NCI-H345 treated with DMSO at 0.1 percent for 48 hours (cell line): Measurements from ENCODE around the gene DOHH.

Experiments
- DNase-seq: peaks from one replicate; lab custom pipeline; 2025; ENCODE audit not compliant: unreplicated experiment; lab: John Stamatoyannopoulos, UW

DOHH gene

DNA sequence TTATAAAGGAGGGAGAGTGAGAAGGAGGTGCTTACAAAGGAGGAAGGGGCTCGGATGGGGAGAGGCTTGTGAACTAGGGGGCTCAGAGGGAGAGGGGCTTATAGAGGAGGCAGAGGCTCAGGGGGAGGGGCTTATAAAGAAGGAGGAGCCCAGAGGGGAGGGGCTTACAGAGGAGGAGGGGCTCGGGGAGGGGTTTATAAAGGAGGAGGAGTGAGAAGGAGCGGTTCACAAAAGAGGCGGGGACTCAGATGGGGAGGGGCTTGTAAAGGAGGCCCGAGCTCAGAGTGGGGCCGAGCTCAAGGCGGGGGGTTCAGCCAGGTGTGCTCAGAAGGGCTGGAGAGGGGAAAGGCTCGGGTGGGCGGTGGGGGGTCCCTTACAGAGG, 20.6 kb downstream of the DOHH start:
- DNase-seq: no peak

DNA sequence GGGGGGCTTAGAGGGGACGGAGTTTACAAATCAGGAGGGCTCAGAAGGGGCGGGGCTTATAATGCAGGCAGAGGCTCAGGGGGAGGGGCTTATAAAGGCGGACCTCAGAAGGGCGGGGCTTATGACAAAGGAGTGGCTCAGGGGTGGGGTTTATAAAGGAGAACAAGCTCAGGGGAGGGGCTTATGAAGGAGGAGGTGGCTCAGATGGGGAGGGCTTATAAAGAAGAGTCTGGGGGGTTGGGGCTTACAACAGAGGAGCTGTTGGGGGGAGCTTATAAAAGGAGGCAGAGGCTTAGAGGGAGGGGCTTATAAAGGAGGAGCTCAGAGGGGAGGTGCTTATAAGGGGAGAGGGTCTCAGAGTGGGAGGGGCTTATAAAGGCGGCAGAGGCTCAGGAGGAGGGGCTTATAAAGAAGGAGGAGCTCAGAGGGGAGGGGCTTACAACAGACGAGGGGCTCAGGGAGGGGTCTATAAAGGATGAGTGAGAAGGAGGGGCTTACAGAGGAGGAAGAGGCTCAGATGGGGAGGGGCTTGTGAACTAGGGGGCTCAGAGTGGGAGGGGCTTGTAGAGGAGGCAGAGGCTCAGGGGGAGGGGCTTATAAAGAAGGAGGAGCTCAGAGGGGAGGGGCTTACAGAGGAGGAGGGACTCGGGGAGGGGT, 21.2 kb downstream of the DOHH start:
- no peak for DNase-seq

DNA sequence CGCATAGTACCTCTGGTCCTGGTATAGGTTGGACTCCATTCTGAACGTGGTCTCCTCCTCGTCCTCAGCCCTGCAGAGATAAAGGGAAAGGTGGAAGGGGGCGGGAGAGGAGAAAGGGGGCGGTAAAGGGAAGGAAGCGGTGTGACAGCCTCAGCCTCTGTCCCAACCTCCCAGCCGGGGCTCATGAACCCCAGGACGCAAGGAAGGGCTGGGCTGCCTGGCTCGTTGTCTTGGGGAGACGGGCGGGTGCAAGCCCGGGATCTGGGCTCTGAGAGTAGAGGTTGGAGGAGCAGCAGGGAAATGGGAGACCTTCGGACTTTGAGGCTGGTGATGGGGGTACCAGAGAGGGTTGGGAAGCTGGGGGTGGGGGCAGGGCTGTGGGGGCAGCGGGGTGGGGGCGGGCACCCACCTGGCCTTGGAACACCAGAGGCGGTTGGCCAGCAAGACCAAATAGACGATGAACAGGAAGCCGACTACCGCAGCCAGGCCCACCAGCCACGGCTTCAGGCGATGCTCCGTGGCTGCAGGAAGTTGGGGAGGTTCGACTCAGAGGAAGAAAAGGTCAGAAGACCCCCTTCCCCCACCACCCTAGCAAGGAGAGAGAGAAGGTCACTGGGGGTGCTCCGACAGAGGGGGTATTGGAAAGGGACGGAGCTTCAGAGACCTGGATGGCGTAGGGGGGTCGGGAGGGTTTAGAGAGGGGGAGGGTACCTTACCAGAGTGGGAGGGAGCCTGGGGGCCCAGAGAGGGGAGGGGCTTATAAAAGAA, 21.9 kb downstream of the DOHH start:
- no peak for DNase-seq

DNA sequence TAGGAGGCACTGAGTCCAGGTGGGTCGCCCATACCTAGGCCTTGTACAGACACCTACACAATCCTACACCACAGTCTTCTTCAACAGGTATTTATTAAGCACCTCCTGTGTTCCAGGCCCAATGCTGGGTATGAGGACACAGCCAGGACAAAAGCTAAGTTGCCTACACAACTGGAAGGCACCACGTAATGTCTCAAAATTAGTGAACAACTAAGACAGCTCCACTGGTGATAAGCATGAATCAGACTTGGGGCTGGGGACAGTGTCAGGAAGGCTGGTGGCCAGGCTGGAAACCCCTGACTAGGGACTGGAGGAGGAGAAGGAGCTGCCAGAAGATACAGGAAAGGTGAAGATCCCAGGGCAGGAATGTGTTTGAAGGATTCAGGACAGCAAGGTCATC, 22.5 kb downstream of the DOHH start:
- DNase-seq: no peak

DNA sequence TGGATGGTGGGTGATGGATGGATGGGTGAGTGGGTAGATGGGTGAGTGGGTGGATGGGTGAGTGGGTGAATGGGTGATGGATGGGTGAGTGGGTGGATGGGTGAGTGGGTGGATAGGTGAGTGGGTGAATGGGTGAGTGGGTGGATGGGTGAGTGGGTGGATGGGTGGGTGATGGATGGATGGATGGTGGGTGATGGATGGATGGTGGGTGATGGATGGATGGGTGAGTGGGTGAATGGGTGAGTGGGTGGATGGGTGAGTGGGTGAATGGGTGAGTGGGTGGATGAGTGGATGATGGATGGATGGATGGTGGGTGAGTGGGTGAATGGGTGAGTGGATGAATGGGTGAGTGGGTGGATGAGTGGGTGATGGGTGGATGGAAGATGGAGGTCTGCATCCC, 23.0 kb downstream of the DOHH start:
- DNase-seq: no peak

DNA sequence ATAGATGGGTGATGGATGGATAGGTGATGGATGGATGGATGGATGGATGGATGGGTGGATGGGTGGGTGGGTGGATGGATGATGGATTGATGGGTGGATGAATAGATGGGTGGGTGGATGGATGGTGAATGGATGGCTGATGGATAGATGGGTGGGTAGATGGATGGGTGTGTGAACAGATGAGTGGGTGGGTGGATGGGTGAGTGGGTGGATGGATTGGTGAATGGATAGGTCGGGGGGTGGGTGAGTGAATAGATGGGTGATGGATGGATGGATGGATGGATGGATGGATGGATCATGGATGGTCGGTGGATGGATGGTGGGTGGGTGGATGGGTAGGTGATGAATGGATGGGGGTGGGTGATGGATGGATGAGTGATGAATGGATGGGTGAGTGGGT, 23.6 kb downstream of the DOHH start:
- no peak for DNase-seq

DNA sequence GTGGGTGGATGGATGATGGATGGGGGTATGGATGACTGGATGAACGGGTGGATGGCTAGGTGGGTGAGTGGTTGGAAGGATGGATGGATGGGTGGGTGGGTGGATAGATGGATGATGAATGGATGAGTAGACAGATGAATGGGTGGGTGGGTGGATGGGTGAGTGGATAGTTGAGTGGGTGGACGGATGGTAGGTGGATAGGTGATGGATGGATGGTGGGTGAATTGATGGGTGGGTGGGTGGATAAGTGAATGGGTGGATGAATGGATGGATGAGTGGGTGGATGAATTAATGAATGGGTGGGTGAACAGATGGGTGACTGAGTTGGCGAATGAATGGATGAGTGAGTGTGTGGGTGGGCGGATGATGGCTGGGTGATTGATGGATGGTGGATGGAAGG, 25.0 kb downstream of the DOHH start:
- DNase-seq: no peak

DNA sequence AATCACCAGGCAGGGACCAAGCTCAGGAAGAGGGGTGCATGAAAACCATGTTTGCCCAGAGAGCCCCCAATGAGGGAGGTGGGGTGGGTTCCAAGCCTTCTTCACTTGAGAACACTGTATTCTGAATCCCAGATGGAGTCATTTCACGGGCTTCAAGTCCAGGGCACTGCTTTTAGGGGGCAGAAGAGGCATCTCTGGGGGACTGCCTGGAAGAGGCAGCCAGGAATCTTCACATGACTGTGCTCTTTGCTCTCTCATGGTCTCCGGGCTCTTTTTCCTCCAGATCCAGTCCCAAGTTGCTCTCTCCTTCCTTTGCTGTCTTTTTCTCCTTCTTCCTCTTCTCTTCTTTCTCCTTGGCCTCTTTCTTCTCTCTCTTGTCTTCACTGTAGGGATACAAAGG, 25.9 kb downstream of the DOHH start:
- DNase-seq: no peak

DNA sequence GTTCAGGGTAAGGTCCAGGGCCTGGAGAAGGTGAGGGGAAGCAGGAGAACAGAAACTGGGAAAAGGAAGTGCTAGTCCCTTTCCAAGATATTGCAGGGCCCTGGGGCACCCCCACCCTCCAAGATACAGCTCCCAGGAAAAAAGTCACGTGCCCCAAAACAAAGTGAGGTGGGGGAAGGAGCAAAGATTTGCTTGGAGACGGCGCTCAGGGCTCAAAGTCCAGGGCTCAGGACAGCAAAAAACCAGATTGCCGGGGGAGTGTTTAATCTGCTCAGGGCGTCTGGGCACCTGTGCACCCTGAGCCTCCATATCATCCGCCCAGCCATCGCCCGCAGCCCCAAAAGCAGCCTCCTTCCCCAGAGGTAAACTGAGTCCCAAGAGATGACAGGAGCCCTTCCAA, 26.5 kb downstream of the DOHH start:
- DNase-seq: no peak

DNA sequence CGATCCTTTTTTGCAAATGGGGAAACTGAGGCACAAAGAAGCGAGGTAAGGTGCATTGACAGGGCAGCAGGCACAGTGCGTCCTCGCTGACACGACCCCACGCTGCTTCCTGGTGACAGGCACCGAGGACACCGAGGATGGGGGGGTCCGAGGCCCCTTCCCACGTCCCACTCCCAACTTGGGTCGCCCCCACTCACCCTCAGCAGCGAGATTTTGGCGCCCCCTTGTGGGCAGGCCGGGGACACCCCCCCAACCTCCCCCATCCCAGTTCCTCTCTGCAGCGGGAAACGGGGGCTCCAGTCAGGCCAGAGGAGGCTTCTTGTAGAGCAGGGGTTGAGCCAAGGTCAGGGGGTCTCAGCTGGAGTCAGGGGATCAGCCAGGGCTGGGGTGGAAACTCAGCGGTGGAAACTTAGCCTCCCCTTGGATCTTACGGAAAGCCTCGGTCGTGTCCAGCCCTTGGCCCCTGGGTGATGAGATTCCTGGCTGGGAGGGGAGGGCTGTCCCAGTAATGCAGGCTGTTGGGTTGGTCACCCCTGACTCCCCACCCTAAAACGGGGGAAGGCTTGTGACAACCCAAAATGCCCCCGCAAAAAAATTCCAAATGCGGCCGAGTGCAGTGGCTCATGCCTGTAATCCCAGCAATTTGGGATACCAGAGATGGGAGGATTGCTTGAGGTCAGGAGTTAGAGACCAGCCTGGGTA, 28.4 kb downstream of the DOHH start:
- no peak for DNase-seq

DNA sequence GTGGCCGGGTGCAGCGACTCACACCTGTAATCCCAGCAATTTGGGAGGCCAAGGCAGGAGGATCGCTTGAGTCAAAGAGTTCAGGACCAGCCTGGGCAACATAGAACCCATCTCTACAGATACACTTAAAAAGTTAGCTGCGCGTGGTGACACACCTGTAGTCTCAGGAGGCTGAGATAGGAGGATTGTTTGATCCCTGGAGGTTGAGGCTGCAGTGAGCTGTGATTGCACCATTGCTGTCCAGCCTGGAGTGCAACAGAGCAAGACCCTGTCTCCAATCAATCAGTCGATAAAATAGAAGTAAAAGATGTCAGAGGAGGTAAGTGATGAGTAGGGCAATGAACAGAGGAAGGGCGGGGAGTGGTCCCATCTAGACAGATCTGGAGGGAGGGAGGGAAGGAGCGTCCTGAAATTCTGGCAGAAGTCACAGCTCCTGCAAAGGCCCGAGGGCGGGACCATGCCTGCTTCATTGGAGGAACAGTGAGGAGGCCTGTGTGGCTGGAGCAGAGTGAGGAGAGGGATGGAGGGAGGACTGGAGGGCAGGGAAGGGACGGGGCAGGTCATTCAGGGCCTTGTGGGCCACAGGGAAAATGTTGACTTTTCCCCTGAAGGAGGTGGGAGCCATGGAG, 29.9 kb downstream of the DOHH start:
- no peak for DNase-seq

DNA sequence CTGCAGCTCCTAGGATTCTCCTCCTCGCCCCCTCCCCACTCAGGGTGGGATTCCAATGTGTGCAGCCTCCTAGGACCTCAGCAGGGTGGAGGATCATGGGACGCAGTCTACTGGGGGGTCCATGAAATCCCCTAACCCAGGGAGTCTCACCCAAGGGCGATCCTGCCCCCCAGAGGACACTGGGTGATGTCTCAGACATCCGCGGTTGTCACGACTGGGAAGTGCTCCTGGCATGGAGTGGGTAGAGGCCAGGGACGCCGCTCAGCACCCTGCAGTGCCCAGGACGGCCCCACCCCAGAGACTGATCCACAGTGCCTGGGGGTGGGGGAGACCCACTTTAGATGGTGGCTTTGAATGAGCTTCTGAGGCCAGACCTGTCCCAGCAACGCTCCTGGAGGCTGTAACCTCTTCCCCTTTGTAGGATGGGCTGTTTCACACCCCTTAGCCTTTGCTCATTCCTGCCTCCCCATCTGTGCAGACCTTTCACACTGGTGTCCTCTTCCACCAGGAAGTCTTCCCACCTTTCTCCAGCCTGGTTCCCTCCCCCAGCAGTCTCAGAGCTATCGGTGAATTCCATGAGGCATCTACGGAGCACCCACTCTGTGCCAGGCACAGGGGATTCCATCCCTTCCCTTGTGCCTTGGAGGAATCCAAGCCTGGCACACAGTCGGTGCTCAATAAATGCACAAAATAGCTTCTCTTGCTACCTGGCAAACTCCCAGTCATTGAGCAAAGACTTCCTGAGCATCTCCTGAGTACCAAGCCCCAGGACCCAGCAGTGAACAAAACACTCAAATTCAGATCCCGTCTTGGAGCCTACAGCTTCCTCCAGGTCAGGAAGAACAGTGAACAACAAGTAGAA, 30.6 kb downstream of the DOHH start:
- DNase-seq: no peak

DNA sequence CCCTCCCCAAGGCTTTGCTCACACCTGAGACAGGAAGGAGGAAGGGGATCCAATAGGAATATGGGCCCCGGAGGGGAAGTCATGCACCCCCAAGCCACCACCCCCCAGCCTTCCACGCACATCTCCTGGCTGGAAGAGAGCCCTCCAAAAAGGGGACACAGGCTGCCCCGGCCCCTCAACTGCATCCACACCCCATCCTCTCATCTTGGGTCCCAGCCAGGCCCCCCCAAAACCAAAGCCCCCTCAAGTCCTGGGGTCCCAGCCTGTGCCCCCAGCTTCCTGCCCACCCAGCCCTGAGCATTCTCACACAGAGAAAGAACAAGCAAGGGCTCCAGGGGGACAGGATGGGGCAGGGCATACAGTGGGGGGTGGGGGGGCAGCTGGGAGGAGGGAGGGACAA, 32.3 kb downstream of the DOHH start:
- DNase-seq: no peak

DNA sequence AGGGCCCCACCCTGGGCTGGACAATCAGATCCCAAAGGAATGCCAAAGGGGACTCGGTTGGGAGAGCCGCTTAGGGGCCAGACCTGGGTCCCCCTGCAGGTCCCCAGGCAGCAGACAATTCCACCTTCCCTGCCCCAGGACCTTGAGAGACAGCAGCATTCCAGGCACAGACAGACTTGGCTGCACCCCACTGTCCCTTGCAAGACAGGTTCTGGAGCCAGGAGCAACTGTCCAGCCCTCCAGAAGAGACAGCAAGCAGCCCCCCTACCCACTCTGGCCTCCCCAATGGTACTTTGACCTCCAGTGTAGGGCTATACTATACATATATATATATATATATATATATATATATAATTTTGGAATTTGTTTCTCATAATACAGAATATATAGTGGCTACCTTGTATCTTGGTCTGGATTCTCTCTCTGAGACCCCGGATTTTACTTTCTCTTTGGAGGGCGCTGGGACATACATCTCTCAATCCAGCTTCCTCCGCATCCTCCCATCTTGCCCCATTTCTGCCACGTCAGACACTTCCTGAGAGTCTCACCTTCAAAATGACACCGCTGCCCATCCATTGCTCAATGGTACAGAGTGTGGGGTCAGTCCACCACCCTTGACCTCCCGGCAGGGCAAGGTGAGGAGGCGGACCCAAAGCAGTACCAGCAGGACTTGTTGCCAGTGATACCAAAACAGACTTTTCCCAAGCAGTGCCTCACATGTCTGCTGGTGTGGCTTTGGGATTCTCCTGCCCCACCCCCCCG, 32.9 kb downstream of the DOHH start:
- DNase-seq: no peak

DNA sequence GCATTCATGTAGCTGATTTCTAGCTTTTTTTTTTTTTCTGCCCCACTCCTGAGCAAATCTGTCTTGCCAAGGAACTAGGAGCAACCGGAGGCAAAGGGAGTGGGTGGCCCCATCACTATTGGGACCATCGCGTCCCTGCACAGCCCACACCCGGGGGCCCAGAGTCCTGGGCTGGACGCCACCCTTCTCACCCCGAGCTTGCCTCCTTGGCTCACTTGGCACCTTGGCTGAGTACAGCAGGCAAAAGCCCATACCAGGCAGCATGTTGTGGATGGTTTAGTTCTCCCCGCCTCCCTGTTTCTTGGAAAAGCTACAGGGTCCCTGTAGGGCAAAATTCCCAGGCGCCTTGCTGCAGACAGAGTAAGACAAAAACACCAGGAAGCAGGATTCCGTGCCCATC, 33.8 kb downstream of the DOHH start:
- no peak for DNase-seq

DNA sequence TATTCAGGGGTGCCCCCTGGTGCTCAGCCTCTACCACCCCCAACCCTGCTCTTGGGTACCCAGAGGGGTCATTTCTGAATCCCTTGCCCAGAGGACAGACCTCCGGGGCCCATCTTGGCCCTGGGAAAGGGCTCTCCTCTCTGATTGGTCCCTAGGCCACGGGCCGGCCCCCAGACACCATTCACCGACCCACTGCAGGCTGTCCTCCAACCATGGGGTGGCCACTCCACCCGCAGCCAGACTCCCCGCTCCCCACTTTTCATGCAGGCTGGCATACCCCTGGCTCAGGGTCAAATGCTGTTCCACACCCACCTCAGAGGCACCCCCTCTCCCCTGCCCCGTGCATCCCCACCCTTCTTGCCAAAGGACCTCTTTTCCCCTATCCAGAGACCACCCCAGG, 34.9 kb downstream of the DOHH start:
- no peak for DNase-seq

DNA sequence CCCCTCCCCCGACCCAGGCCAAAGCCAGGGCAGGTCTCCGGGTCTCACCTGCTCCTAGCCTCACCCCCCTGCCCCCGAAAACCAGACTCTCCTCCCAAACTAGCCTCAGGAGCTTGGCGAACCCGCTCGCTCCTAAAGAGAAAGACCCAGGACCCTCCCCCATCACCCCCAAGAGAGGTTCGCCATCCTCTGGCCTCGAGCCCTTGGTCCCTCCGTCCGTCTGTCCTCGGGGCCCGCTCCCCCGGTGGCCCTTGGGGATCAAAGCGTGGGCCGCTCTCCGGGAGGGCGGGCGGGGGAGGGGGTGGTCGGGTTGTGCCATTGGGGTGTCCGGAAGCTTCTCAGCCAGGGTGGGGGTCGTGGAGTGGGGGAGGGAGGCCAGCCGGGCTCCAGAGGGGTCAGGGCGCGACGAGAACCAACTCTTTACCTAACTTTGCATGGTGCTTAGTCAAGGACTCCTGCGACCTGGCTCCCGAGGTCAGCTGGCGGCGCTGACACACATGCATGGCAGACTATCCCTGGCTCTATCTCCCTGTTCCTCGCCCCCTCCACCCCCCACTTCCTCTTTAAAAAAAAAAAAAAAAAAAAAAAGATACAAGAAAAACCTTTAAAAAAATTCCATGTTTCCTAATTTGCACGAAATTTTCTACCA, 35.8 kb downstream of the DOHH start:
- no peak for DNase-seq

DNA sequence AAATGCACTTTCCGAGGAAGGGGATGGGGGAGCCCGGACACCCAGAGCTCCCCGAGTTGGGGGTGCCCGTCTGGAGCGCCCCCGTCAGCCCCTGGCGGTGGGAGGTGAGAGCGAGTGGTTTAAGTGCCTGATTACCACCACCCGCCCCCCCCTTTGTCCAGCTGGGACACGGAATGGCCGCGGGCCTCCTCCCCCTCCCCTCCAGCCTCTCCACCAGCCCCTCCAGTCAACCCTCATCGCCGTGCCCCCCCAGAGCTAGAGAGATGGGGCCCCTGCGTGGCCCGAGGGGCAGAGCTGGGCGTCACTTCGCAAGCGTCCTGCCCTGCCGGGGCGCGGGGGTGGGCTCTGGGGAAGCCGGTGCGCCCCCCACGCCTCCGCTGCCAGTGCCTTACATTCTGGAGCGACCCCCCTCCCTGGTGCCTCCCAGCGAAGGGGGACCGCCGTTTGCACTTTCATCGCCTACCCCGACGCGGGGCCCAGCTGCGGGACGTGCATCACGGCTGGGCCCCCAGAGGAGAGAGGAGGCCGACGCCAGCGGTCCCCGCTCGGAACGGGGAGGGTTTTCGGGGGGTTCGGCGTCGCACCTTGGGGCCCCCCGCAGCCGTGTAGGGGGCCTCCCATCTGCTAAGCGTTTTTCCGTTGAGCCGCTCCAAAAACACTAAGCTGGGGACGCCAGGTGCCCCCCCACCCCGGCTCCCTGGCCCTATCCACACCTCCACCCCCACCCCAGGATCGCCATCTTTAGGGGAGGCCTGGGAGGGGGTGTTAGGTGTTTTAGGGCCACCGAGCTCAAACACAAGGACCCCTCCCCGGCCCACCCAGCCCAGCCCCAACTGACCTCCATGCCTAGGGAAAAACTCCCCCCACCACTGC, 36.5 kb downstream of the DOHH start:
- DNase-seq: no peak
